HG03066 (cell line): ENCODE measurements around the gene FBLL1.
"Not testable (repeated sequence)": the region's sequence is repeated elsewhere in the genome, so short reads cannot be mapped to it uniquely, and the experiment has no call there.

Experiments used
- ATAC-seq: cut with Tn5 transposase; IDR thresholded peaks from one replicate; pipeline ENCODE4 v1.9.1; 2021; ENCODE audit warnings: low read depth; ENCODE audit not compliant: unreplicated experiment

Gene FBLL1

DNA sequence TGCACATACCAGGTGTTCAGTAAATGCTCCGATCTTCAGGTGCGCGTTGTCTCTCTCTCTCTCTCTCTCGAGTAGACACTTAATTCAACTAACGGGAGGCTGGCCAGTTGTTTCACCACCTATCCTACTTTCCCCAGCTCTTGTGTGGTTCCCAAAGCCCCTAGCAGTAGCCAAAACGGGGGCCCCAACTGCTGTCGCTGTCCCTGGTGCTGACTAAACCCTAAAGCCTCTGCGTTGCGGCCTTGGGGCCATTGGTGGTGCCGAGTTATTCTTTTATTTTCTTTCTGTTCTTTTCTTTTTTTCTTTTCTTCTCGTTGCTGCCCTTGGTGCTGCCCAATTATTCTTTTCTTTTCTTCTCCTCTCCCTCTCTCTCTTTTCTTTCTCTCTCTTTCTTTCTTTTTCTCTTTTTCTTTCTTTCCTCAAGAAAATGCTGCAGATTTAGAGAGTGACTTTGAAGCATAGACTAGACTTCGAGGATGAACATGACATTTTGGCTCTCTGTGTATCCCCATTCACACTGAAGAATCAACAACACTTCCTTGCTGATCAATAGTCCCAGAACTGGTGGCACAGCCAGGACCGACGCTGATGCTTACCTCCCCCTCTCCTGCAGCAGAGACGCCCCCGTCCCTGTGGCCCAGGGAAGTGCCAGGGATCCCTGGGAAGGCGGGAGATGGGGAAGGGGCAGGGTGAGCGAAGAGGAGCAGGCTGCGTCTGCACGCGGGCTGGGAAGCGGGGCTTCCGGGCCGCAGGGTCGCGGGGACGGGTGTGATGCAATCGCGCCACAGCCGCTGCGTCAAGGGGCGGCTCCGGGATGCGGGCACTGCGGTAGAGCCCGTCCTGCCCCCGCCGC lies at the start of gene FBLL1:
Gene FBLL1 (plus strand): TSS at position 785 of the 853 bp plus-strand sequence. CDS start 200 bp downstream, outside the sequence.
- no peak for ATAC-seq

DNA sequence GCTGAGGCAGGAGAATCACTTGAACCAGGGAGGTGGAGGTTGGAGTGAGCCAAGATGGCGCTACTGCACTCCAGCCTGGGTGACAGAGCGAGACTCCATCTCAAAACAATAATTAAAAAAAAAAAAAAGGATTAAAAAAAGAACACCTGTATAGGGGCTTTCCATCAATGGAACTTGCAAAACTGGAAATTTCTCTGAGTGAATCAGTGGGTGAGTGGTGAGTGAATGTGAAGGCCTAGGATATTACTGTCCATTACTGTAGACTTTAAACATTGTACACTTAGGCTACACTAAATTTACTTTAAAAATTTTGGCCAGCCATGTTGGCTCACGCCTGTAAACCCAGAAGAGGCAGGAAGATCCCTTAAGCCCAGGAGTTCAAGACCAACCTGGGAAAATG lies 48.5 kb upstream of the FBLL1 start:
- no peak for ATAC-seq

DNA sequence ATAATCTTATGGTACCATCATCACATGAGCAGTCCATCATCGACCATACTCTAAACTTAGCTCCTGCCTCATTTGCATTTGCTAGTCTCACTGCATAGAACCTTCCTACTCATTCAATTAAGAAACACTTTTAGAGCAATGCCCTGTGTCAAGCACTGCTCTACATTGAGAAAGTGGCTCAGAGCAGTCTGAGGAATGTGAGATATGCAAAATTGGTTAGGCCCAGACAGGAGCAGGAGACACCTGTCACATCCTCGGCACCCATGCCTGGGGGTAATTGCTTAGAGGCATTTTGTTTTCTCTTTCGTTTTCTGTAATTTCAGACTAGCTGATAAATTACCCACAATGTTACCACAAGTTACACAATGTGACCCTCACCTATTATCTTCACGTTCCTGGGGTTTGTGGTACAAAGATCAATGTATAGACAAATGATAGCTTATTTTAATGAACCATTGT lies 47.7 kb upstream of the FBLL1 start:
- ATAC-seq: peak; percentile 93

DNA sequence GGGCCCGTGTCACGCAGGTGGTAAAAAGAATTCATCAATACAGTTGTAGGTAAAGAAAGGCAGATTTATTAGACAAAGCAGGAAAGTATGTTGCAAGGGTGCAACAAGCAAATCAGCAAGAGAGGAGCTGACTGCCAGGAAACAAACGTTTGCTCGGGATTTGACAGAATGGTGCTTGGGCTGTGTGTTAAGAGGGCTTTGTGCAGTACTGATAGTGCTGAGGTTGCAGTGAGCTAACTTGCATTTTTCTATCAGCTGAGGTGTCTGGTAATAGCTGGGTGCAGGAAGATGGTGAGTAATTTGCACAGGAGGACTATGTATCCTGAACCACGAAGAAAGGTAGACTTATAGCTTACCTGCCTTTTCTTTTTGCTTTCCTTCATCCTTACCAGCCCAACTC lies 46.7 kb upstream of the FBLL1 start:
- ATAC-seq: no peak

DNA sequence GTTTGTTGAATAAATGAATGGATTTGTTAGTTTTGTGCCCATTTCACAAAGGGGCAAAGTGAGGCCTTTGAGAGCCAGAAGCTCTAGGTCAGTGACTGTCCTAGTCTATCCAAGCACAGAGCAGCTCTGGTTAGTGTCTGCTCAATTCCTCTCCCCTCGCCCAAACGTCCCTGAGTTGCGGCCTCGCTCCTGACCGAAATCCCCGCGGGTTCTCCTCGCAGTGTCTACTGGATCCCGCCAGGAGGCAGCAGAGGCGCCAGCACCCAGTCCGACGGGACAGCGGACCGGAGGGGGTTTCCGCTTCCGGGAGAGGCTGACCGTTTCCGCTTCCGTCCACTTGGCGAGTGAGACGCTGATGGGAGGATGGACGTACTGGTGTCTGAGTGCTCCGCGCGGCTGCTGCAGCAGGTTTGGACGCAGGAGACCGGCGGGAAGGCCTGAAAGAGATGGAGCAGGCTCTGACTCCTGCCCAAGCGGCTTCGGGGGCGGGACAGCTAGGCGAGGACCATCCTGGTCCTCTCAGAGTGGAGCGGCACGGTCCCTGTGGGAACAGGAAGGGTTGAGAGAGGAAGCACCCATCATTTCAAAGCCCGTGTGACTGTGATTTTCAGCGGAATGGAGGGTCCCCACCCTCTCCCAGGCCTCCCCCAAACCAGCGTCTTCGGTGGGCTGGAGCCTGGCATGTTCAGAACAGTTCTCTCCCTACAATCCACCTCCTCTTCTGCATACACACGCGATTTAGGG lies 42.8 kb upstream of the FBLL1 start, which contains the start of gene RARS1:
Gene RARS1 (plus strand): TSS at position 336 of the 744 bp plus-strand sequence. CDS start 28 bp downstream, at position 364.
- peak; percentile 85 for ATAC-seq

DNA sequence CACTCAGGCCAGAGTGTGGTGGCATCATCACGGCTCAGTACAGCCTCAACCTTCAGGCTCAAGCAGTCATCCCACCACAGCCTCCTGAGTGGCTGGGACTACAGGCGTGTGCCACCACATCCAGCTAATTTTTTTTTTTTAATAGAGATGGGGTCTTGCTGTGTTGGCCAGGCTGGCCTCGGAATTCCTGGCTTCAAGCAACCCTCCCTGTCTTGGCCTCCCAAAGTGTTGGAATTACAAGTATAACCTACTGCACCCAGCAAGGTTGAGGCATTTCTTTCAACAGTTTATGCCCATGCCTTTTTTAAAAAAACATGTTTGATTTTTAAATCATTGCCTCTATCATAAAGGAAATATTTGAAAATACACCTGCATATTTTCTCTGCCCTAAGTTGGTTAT lies 40.0 kb upstream of the FBLL1 start:
- no peak for ATAC-seq

DNA sequence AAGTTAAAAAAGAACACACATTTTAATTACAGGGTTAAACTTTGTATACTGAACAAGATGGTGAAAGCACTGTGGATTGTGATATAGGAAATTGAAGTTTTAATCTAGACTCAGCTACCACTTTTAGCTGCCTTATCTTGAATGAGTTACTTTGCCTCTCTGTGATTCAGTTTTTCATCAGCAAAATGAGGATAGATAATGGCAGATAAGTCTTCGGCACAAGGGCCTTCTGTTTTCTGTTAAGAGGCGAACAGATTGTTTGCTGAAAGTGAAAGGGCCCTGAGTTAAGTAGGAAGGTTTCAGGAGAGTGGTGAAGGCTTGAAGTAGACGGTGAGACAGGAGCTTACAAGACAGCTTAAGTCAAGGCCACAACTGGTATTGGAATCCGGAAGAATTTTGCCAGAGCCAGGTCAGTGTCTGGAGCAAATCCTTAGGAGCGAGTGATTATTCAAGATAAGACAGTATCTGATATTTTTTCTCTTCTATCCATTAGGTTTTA lies 35.0 kb upstream of the FBLL1 start:
- no peak for ATAC-seq

DNA sequence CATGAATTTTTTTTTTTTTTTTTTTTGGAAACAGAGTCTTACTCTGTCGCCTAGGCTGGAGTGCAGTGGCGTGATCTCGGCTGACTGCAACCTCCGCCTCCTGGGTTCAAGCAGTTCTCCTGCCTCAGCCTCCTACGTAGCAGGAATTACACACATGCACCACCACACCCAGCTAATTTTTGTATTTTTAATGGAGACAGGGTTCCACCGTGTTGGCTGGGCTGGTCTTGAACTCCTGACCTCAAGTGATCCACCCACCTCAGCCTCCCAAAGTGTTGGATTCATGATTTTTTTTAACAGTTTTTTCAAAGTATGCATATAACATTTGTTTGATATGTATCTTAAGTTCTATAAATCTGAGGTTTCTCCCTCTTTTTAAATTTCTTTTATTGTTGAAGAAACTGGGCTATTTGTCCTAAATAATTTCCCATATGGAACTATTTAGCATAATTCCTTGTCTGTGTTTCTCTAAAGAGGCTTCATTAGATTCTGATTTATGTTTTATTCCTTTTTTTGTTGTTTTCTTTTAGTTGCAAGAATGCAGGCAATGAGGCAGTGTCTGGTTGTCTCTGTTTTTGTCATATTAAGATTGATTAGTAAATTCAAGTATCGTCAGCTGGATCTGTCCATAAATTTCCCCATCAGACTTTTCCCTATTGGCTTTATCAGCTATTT lies 26.4 kb upstream of the FBLL1 start:
- ATAC-seq: no peak

DNA sequence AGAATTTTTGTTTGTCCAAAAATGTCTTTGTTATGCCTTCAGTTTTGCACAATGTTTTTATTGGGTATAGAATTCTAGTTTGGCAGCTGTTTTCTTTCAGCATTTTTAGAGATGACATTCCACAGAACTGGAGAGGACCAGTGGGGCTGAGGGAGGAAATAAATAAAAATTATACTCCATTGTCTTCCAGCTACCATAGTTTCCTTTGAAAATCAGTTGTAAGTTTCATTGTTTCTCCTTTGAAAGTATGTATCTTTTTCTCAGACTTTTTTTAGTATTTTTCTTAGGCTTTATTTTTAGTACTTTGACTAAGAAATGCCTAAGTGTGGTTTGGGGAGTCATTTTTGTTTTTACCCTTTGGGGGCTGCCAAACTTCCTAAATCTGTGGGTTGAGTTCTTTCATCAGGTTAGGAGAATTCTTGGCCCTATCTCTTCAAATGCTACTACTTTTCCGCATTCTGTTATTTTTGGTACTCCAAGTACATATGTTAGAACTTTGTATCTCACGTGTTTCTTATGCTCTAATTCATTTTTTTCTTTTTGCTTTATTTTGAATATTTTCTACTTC lies 15.2 kb upstream of the FBLL1 start:
- ATAC-seq: no peak

DNA sequence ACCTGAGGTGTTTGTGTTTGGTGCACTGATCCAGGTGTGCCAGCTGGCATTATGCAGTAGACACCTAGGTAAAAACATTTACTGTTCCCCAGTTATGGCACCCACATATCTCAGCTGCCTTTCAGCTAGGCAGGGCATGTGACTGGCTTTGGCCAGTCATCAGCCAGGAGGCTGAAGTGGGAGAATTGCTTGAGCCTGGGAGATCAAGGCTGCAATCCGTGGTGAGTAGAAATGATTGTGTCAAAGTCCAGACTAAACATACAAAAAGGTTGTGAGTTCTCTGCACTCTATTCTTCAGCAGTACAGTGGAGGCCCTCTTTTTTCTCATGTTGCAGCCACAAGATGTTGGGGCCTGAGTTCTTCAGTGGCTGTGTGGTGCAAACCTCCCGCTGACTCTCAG lies 3.2 kb upstream of the FBLL1 start:
- ATAC-seq: no peak

DNA sequence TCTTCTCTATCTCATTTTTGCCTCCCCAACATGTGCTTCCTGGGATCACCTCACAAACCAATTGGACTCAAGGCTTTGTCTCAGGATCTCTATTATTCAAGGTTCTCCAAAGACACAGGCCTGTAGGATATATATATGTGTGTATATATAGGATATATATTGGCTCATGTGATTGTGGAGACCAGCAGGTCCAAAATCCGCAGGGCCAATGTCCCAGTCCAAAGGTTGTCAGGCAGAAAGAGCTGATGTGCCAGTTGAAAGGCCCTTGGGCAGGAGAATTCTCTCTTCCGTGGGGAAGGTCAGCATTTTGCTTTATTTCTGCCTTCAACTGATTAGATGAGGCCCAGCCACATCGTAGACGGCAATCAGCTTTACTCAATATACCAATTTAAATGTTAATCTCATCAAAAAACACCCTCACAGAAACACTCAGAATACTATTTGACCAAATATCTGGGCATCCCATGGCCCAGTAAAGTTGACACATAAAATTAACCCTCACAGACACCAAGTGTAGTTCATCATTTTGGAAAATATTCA lies 1.3 kb upstream of the FBLL1 start:
- ATAC-seq: no peak

DNA sequence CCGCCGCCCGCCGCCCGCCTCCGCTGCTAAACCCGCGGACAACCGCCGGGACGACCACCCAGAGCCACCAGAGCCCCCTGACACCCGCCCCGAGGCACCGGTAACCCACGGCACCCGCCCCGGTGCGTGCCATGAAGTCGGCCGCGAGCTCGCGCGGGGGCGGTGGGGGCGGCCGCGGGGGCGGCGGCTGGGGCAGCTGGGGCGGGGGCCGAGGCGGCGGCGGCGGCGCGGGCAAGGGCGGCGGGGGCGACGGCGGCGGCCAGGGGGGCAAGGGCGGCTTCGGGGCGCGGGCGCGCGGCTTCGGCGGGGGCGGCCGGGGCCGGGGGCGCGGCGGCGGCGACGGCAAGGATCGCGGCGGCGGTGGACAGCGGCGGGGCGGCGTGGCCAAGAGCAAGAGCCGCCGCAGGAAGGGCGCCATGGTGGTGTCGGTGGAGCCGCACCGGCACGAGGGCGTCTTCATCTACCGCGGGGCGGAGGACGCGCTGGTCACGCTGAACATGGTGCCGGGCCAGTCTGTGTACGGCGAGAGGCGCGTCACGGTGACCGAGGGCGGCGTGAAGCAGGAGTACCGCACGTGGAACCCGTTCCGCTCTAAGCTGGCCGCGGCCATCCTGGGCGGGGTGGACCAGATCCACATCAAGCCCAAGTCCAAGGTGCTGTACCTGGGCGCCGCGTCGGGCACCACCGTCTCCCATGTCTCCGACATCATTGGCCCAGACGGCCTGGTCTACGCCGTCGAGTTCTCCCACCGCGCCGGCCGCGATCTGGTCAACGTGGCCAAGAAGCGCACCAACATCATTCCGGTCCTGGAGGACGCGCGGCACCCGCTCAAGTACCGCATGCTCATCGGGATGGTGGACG lies 499 bp downstream of the FBLL1 start:
- no peak for ATAC-seq

DNA sequence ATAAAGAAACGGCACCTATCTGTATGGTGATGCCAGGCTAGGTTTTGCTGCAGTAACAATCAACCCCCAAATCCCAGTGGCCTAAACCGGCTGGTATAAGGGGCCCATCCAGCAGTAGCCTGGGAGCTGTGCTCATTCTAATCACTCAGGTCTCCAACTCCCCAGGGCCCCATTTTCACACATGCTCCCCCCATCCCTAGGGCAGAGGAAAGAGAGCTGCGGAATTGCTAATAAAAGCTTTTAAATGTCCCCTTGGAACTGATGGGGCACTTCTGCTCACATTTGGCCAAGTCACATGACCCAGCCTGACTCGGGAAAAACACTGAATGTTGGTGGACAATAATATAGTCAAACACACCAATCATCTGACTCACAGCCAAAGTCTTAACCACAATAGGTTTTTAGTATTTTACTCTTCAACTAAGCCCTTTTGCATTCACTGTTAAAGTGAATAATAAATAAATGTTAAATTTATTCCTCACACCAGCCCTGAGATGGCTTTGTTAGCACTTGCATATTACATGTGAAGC lies 1.6 kb downstream of the FBLL1 start:
- ATAC-seq: no peak

DNA sequence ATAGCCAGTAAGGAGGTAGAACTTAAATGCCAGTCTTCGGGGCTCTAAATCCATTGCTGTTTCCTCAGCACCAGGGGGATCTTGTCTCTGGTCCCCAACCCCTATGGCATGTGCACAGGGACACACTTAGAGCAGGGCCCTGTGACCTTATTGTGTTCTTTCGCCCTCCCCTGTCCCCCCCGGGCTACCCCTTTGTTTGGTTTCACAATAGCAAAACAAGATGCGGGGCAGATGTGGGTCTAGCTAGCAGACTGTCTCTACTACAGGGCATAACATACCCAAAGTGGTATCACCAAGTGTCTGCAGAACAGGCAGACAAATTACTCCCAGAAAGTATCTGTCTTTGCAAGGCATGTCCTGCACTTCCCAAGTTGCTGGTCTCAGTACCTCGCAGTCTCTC lies 2.1 kb downstream of the FBLL1 start:
- no peak for ATAC-seq

DNA sequence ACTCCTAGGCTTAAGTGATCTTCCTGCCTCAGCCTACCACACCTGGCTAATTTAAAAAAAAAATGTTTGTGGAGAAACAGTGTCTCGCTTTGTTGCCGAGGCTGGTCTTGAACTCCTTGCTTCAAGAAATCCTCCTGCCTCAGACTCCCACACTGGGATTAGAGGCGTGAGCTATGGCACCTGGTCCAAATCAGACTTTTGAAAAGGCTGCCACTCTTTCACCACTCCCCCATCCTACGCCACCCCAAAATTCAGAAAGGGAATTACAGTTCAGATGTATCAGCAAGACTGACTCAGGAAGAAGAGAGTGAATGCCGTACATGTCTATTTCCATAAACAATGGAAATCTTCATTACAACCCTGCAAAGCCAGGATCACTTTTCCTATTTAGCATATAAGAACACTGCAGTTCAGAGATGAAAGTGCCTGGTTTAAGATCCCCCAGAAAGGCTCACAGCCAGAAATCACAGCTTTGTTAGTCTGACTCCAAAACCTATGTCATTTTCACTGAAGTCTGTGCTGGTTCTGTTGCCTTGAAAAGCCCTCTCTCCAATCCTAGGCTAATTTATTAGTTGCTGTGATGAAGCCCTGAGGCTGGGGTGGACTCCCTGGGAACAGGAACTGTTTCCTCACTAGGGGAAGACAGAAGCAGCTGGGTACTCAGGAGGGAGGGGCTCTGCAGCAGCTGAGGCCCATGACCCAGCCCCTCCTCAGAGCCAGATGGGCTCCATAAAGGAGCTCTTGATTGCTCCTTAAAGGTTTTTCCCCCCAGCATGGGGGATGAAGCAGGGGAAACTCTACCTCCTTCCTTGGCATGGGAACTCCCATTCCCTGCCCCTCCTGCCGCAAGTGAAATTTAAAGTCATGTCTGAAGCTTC lies 3.1 kb downstream of the FBLL1 start:
- no peak for ATAC-seq

DNA sequence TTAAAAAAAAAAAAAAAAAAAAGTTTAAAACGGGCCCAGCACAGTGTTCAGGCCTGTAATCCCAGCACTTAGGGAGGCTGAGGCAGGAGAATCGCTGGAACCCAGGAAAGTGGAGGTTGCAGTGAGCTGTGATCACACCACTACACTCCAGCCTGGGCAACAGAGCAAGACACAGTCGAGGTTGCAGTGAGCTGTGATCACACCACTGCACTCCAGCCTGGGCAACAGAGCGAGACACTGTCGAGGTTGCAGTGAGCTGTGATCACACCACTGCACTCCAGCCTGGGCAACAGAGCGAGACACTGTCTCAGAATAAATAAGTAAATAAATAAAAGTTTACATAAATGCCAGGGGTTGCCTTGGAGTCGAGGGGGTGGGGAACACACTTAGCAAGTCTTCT lies 5.2 kb downstream of the FBLL1 start:
- ATAC-seq: not testable (repeated sequence)

DNA sequence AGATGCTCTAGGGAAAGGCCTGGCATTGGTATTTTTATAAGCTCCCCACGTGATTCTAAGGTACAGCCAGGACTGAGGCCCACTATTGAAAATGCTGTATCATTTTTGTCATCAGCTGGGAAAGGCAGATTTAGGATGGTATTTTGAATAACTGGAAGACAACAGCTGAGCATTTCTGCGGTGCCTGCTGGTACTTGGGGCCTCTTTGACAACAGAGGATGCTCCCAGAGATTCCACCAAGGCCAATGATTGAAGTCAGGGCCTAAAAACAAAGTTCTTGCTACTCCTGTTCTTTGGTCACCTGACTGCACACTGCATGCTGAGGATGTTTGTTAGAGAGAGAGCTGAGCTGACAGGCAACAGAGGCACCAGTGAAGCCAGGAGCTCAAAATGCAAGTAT lies 8.1 kb downstream of the FBLL1 start:
- no peak for ATAC-seq

DNA sequence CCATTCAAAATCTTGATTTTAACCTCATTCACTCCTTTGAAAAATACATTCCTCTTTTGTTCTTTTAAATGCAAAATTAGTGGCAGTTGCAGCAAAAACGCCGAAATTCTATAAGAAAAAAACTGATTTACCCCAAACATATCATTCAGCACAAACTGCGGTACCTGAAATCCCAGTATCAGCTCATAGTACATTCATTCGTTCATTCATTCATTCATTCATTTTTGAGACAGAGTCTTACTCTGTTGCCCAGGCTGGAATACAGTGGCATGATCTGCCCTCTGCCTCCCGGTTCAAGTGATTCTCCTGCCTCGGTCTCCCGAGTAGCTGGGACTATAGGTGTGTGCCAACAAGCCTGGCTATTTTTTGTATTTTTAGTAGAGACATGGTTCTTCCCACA lies 20.4 kb downstream of the FBLL1 start:
- ATAC-seq: no peak
